ENCODE data around the gene RYR2. TPM values are rescaled to one million over a fixed set of nuclear protein-coding genes. Genes with fewer than 3 reads are reported as not detected.

Gene RYR2
- total RNA-seq, 6 experiments from 2014 or later: 0.05 to 0.17 TPM; not detected in 4

DNA sequence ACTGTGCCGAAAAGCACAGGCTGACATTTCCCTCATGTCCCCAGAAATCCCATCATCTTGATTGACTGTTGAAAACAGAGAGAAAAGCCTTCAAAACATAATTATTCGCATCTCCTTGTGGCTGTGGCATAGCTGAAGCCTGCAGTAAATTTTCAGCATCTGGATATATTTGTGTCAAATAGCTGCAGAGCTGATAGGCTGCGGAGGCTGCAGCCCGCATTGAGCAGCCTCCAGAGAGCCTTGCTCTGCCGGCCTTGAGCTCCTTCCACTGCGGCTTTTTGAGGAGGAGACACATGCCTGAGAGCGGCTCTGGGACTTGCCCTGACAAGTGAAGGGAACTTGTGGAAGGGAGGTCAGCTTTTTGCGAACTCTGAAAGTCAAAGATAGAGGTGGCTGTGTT, 144.7 kb downstream of the RYR2 start:
- Mint-ChIP-seq H3K4me1 (ENCODE audit: low read depth) (no peaks in the 10 kb centered on the region), H3K9me3 (peaks cover 57% of the 10 kb centered on the region), H3K36me3 (ENCODE audit: low read depth) (no peaks in the 10 kb centered on the region), H3K27ac (no peak overlapping the region), H3K4me3 (no peak overlapping the region), H3K27me3 (ENCODE audit: insufficient read depth) (peaks cover 2% of the 10 kb centered on the region; the same call in 1 of the 2 replicates)
- TF ChIP-seq, protein P1, sequence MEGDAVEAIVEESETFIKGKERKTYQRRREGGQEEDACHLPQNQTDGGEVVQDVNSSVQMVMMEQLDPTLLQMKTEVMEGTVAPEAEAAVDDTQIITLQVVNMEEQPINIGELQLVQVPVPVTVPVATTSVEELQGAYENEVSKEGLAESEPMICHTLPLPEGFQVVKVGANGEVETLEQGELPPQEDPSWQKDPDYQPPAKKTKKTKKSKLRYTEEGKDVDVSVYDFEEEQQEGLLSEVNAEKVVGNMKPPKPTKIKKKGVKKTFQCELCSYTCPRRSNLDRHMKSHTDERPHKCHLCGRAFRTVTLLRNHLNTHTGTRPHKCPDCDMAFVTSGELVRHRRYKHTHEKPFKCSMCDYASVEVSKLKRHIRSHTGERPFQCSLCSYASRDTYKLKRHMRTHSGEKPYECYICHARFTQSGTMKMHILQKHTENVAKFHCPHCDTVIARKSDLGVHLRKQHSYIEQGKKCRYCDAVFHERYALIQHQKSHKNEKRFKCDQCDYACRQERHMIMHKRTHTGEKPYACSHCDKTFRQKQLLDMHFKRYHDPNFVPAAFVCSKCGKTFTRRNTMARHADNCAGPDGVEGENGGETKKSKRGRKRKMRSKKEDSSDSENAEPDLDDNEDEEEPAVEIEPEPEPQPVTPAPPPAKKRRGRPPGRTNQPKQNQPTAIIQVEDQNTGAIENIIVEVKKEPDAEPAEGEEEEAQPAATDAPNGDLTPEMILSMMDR (IDR thresholded peaks at IDR 0.05): no peak
- DNase-seq: no peak

DNA sequence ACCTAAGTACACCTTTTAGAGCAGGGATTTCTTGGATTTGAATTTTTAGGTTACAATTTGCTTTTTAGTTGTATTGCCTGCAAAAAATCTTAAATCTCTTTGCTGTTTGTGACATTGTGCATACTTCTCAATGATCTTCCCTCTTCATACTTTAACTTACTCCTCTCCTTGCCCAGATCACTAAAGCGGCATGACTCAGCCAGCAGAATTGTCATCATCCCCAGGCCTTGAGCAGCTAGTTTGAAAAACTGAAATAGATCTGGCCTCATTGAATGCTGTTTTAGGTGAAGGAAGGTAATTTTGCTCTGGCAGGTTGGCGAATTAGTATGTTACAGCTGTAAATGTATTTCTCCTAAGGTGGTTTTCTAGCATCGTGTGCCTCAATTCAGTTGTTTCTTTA, 145.9 kb downstream of the RYR2 start:
- TF ChIP-seq, protein P1 (IDR thresholded peaks at IDR 0.05): no peak
- Mint-ChIP-seq H3K9me3 (peaks cover 52% of the 10 kb centered on the region), H3K27ac (no peak overlapping the region), H3K4me3 (no peak overlapping the region), H3K36me3 (ENCODE audit: low read depth) (no peaks in the 10 kb centered on the region), H3K4me1 (ENCODE audit: low read depth) (no peaks in the 10 kb centered on the region), H3K27me3 (ENCODE audit: insufficient read depth) (peaks cover 2% of the 10 kb centered on the region; the same call in 1 of the 2 replicates)
- DNase-seq: no peak

DNA sequence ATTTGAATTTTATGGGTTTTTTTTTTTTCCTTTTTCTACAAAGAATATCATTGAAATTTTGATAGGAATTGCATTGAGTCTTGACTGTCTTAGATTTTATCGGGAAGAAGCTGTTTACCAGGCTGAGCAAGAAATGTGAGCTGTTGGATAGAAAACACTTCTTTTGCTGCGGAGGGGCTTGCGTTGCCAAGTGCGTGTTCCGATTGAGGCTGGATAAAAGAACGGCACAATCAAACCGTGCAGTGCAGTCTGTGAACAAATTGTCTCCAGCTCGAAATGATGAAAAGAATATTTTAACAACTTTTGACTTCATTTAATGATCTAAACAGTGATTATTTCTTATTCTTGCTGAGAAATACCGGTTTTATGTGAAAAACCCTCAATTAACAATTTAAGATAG, 149.4 kb downstream of the RYR2 start:
- H3K4me1 Mint-ChIP-seq (ENCODE audit: low read depth): no peaks in the 10 kb centered on the region
- peaks cover 2% of the 10 kb centered on the region; the same call in 1 of the 2 replicates for H3K27me3 Mint-ChIP-seq (ENCODE audit: insufficient read depth)
- H3K27ac Mint-ChIP-seq: no peak overlapping the region
- TF ChIP-seq, protein P1 (IDR thresholded peaks at IDR 0.05): no peak
- H3K4me3 Mint-ChIP-seq: no peak overlapping the region
- no peak for DNase-seq
- H3K36me3 Mint-ChIP-seq (ENCODE audit: low read depth): no peaks in the 10 kb centered on the region
- peaks cover 43% of the 10 kb centered on the region for H3K9me3 Mint-ChIP-seq

DNA sequence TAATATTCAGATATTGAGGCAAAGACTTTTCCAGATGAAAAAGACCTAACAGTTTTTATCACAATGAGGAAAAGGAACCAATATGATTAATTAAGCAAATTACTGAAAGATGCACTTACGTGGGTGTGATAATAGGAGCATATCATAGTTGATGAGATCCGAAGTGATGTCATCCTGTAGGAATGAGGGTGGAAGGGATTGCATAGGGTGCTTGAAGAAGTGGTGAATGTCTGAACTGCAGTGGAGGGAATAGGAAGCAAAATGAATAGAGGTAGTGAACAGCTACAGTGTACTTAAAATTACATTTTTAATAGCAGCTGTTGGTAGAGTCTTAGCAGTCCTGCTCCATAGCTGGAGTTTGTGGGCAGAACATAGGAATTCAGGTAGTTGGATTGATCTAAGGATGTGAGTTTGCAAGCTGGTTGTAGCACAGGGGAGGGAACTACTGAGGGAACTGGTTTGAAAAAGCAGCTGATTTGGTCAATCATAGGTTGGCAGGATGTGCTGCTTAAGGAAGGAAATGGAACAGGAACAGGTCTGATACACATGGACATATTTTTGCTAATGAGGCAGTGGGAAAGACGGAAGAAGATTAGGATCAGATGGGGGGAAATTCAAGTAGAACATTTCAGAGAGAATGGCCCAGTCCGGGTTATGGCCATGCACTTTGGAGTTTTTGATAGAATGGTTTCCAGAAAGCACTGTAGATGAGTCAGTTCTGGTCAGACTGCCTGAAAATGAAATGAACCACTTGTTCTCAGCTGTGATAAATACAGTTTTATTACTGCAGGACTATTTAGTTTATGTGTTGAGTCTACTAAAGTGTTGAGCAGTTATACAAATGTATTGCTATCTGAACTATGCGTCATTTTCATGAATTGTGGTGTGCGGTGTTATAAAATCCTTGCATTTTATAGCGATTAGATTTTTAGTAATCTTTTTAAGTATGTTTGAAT, 155.8 kb downstream of the RYR2 start:
- no peak for DNase-seq
- Mint-ChIP-seq H3K9me3 (peaks cover 42% of the 10 kb centered on the region), H3K27me3 (ENCODE audit: insufficient read depth) (peaks cover 2% of the 10 kb centered on the region; the same call in 1 of the 2 replicates), H3K36me3 (ENCODE audit: low read depth) (no peaks in the 10 kb centered on the region), H3K4me1 (ENCODE audit: low read depth) (no peaks in the 10 kb centered on the region), H3K27ac (no peak overlapping the region), H3K4me3 (no peak overlapping the region)
- TF ChIP-seq, protein P1 (IDR thresholded peaks at IDR 0.05): no peak

DNA sequence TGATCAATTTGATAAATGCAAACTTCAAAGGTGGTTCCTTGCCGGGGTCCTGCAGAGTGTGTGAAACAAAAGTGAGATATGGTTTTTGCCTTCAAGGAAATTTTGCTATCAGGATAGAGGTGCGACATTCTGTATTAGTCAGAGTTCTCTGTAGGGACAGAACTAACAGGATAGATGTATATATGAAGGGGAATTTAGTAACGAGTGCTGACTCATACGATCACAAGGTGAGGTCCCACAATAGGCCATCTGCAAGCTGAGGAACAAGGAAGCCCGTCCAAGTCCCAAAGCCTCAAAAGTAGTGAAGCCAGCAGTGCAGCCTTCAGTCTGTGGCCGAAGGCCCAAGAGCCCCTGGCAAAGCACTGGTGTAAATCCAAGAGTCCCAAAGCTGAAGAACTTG, 157.0 kb downstream of the RYR2 start:
- no peaks in the 10 kb centered on the region for H3K36me3 Mint-ChIP-seq (ENCODE audit: low read depth)
- DNase-seq: no peak
- peaks cover 45% of the 10 kb centered on the region for H3K9me3 Mint-ChIP-seq
- TF ChIP-seq, protein P1 (IDR thresholded peaks at IDR 0.05): no peak
- H3K4me1 Mint-ChIP-seq (ENCODE audit: low read depth): no peaks in the 10 kb centered on the region
- no peak overlapping the region for H3K4me3 Mint-ChIP-seq
- no peak overlapping the region for H3K27ac Mint-ChIP-seq
- peaks cover 2% of the 10 kb centered on the region; the same call in 1 of the 2 replicates for H3K27me3 Mint-ChIP-seq (ENCODE audit: insufficient read depth)
